ENCODE measurements around the gene STX8. TPM values are rescaled to one million over a fixed set of nuclear protein-coding genes. Genes with fewer than 3 reads are reported as not detected.

The STX8 gene
- total and polyA plus RNA-seq, 9 of the 15 experiments (the other 6 are each of a cell fraction or from before 2014, with no cell fraction given): 14.6 to 42.5 (median 22.1) TPM

- H2AFZ ChIP-seq (ENCODE audit: low read depth, low read length): no peak overlapping the region
- H3K27ac ChIP-seq (ENCODE audit: extremely low read depth, low read depth, low read length): no peak overlapping the region
- no peaks in the 10 kb centered on the region for H3K36me3 ChIP-seq (ENCODE audit: control insufficient read depth, insufficient read depth, low read length)
- H3K27me3 ChIP-seq (ENCODE audit: control insufficient read depth in 2 of 2, insufficient read depth in 2 of 2, low read length in 2 of 2): no peaks in the 10 kb centered on the region
- intact Hi-C loops (cut with micrococcal nuclease): loop anchor here (10.0 kb wide), 1 partner anchor 563 kb away; no protein-coding TSS in a partner anchor
- in situ Hi-C loops (cut with MboI): no loop called here
- ChIA-PET CTCF (ENCODE audit: low intra/inter-chr PET ratio) (no interaction called here), POLR2A (no interaction called here)
- no peak overlapping the region for H3K9ac ChIP-seq (ENCODE audit: insufficient read depth in 1 of 2, low read depth in 2 of 2, low read length in 2 of 2)
- H3K9me1 ChIP-seq (ENCODE audit: control insufficient read depth, insufficient read depth, low read length): no peaks in the 10 kb centered on the region
- 18% methylated on average over 7 of the region's 9 CpGs for WGBS (ENCODE audit: insufficient coverage, low coverage, missing lambda C conversion rate)
- no peak for DNase-seq (ENCODE audit: extremely low read depth in 1 of 4, low spot score in 3 of 4)
- no peaks in the 10 kb centered on the region for H3K9me3 ChIP-seq (replicated peaks; ENCODE audit: control insufficient read depth, insufficient read depth, low read depth, low read length)
- no peak overlapping the region for H3K4me2 ChIP-seq (ENCODE audit: insufficient read depth, low read length)
- no peak overlapping the region for H3K4me3 ChIP-seq
- BruUV-seq (replicated peaks): no TSS peak
- no peak for ATAC-seq
- TF ChIP-seq ZNF324 (CRISPR knock-in tag; IDR thresholded peaks at IDR 0.05) (no peak), ZNF609 (CRISPR knock-in tag; IDR thresholded peaks at IDR 0.05; ENCODE audit: borderline replicate concordance) (no peak), TRIM28 (IDR thresholded peaks at IDR 0.05) (no peak), MITF (IDR thresholded peaks at IDR 0.05) (no peak), ELF4 (CRISPR knock-in tag; IDR thresholded peaks at IDR 0.05) (no peak), ZBTB43 (CRISPR knock-in tag; IDR thresholded peaks at IDR 0.05) (no peak), FOXP1 (CRISPR knock-in tag; IDR thresholded peaks at IDR 0.05) (no peak), UBTF (IDR thresholded peaks at IDR 0.05; ENCODE audit: borderline replicate concordance in 1 of 2, low read depth in 2 of 2, low read length in 2 of 2) (no peak)
- H4K20me1 ChIP-seq (replicated peaks; ENCODE audit: control insufficient read depth, insufficient read depth, low read length): no peaks in the 10 kb centered on the region
- no peaks in the 10 kb centered on the region for H3K4me1 ChIP-seq (replicated peaks in 1 of 2; ENCODE audit: control insufficient read depth in 2 of 2, insufficient read depth in 2 of 2, low read length in 2 of 2)
- no peak for FAIRE-seq
- H3K79me2 ChIP-seq (ENCODE audit: control insufficient read depth, insufficient read depth, low read length): no peaks in the 10 kb centered on the region
Observed at GRCh38 chr17:9557857-9558256, 17.8 kb downstream of the STX8 start.
